K562 (cell line): Measurements from ENCODE around the gene TSPAN13. TPM values are rescaled to one million over a fixed set of nuclear protein-coding genes. Genes with fewer than 3 reads are reported as not detected.

Experiments used
- ATF6 ChIP-seq: sonication (generic); formaldehyde crosslinking; IDR thresholded peaks from 2 replicates; pipeline ENCODE4 v1.4.0; 2020; ENCODE audit warnings: mild to moderate bottlenecking, missing genetic modification reagents
- EHMT2 ChIP-seq: fragments of 450-650 bp; IDR thresholded peaks from 2 replicates; pipeline ENCODE4 v1.6.1; 2018; ENCODE audit warnings: antibody characterized with exemption
- IFI16 ChIP-seq: fragments of 250-450 bp; sonication (Bioruptor Pico); IDR thresholded peaks from 2 replicates; pipeline ENCODE4 v2.1.2; 2022; ENCODE audit warnings: mild to moderate bottlenecking, inconsistent platforms
- KAT2B ChIP-seq: IDR thresholded peaks from one replicate; pipeline ENCODE4 v1.6.1; 2012; ENCODE audit warnings: low read depth, mild to moderate bottlenecking, control low read depth, inconsistent platforms, low read length, moderate library complexity
- MTA3 ChIP-seq: fragments of 450-650 bp; formaldehyde crosslinking; IDR thresholded peaks from 2 replicates; pipeline ENCODE4 v1.6.1; 2017; ENCODE audit warnings: mild to moderate bottlenecking, borderline replicate concordance
- NFE2L1 ChIP-seq: fragments of 450-650 bp; IDR thresholded peaks from 2 replicates; pipeline ENCODE4 v1.6.1; 2016; ENCODE audit warnings: missing genetic modification characterization, low read depth, mild to moderate bottlenecking, missing compliant biosample characterization, moderate library complexity, borderline replicate concordance
- NFXL1 ChIP-seq: fragments of 450-650 bp; formaldehyde crosslinking; IDR thresholded peaks from 2 replicates; pipeline ENCODE4 v1.4.0; 2021; ENCODE audit warnings: mild to moderate bottlenecking
- PML ChIP-seq: IDR thresholded peaks from 2 replicates; pipeline ENCODE4 v1.6.1; 2012; ENCODE audit warnings: low read length, inconsistent platforms
- PURB ChIP-seq: sonication (generic); formaldehyde crosslinking; IDR thresholded peaks from 2 replicates; pipeline ENCODE4 v1.9.0; 2021; ENCODE audit warnings: low read depth, mild to moderate bottlenecking, missing genetic modification reagents
- SMARCB1 ChIP-seq: IDR thresholded peaks from 2 replicates; pipeline ENCODE4 v1.6.1; 2011; ENCODE audit warnings: improper control_type of control experiment, low read depth; ENCODE audit not compliant: insufficient read length
- ZBTB5 ChIP-seq: fragments of 450-650 bp; IDR thresholded peaks from 2 replicates; pipeline ENCODE4 v1.6.1; 2017; ENCODE audit warnings: antibody characterized with exemption
- ZHX1 ChIP-seq: fragments of 150-350 bp; conservative IDR thresholded peaks from 2 replicates; pipeline ENCODE4 v1.6.1; 2014; ENCODE audit warnings: low read length
- polyA plus RNA-seq, 8 experiments: library from polyadenylated mRNA; depleted of rRNA in 4 of 8; stranded (reverse) in 5 of 8; unstranded in 3 of 8; fragments of >200 nt; fragmentation: Nextera tagmentation in 2 of 8; fragmentation: Illumina TruSeq in 1 of 8; extraction: Ambion mirVana in 2 of 8; extraction: Trizol in 1 of 8; gene quantifications; 2 replicates each; pipeline versions ENCODE4 v1.2.1 to v1.2.3, GENCODE V29; 2011 to 2014; ENCODE audit warnings: inconsistent platforms in 1 of 8, missing spikeins in 1 of 8
- total RNA-seq, 7 experiments: library from RNA; depleted of rRNA in 6 of 7; stranded (reverse); fragments of >200 nt in 6 of 7; fragmentation: Illumina TruSeq in 2 of 7; extraction: Trizol in 2 of 7; gene quantifications; 2 replicates each; pipeline versions ENCODE4 v1.2.1 to v1.2.3, GENCODE V29; 2011 to 2021; ENCODE audit warnings: low replicate concordance in 1 of 7
- TF ChIP-seq, protein P1 (sequence below), 2 experiments: fragments of 450-650 bp; IDR thresholded peaks; 2 replicates each; pipeline ENCODE4 v1.6.1; 2016; ENCODE audit warnings: mild to moderate bottlenecking in 2 of 2, borderline replicate concordance in 1 of 2, low read depth in 1 of 2, moderate library complexity in 1 of 2

TSPAN13 gene
- total and polyA plus RNA-seq, 9 of the 15 experiments (the other 6 are each of a cell fraction or from before 2014, with no cell fraction given): 7.8 to 46.3 (median 20.0) TPM

- TF ChIP-seq ZHX1: no peak
- no peak for TF ChIP-seq PURB (CRISPR knock-in tag)
- TF ChIP-seq ATF6 (CRISPR knock-in tag): no peak
- no peak for TF ChIP-seq ZBTB5
- TF ChIP-seq, protein P1, sequence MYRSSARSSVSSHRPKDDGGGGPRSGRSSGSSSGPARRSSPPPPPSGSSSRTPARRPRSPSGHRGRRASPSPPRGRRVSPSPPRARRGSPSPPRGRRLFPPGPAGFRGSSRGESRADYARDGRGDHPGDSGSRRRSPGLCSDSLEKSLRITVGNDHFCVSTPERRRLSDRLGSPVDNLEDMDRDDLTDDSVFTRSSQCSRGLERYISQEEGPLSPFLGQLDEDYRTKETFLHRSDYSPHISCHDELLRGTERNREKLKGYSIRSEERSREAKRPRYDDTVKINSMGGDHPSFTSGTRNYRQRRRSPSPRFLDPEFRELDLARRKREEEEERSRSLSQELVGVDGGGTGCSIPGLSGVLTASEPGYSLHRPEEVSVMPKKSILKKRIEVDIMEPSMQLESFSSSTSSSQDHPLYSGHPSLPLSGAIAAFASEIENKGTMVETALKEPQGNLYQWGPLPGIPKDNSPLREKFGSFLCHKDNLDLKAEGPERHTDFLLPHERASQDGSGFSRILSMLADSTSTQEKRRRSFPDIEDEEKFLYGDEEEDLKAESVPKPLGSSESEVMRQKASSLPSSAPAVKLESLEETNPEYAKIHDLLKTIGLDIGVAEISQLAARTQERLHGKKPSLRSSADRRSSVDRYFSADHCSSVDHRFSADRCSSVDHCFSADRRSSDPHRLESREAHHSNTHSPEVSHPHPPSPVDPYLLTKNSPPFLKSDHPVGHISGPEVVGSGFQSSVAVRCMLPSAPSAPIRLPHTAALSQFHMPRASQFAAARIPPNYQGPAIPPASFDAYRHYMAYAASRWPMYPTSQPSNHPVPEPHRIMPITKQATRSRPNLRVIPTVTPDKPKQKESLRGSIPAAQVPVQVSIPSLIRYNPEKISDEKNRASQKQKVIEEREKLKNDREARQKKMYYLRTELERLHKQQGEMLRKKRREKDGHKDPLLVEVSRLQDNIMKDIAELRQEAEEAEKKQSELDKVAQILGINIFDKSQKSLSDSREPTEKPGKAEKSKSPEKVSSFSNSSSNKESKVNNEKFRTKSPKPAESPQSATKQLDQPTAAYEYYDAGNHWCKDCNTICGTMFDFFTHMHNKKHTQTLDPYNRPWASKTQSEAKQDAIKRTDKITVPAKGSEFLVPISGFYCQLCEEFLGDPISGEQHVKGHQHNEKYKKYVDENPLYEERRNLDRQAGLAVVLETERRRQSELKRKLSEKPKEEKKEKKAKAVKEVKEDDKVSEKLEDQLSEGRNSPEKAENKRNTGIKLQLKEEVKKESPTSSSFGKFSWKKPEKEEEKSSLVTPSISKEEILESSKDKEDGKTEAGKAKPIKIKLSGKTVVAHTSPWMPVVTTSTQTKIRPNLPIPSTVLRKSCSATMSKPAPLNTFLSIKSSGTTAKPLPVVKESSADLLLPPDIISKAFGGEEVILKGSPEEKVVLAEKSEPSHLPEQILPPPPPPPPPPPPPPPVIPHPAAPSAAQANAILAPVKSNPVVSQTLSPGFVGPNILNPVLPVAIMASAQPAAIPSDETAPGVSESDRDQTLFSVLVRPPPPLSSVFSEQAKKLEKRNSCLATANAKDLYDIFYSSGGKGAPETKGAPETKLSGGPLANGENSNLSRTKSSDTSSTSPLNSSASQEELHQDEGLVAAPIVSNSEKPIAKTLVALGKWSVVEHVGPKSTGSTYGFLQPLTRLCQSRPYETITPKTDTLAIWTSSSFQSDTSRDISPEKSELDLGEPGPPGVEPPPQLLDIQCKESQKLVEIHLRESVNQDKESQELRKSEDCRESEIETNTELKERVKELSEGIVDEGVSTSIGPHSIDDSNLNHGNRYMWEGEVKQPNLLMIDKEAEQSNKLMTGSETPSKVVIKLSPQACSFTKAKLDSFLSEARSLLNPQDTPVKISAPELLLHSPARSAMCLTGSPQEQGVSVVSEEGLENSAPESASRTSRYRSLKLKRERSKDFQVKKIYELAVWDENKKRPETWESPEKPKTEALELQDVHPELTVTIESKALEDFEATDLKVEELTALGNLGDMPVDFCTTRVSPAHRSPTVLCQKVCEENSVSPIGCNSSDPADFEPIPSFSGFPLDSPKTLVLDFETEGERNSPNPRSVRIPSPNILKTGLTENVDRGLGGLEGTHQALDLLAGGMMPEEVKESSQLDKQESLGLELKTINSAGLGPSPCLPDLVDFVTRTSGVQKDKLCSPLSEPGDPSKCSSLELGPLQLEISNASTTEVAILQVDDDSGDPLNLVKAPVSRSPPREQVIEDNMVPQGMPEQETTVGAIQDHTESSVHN (IDR thresholded peaks at IDR 0.05; ENCODE audit: borderline replicate concordance in 1 of 2, low read depth in 1 of 2): no peak
- TF ChIP-seq KAT2B: no peak
- no peak for TF ChIP-seq NFE2L1 (tag)
- peak; percentile 61; the same call in 1 of the 2 replicates for TF ChIP-seq MTA3
- peak; percentile 78 for TF ChIP-seq PML
- TF ChIP-seq NFXL1 (CRISPR knock-in tag): no peak
- TF ChIP-seq SMARCB1: no peak
- TF ChIP-seq IFI16: no peak
- no peak for TF ChIP-seq EHMT2
Measured at GRCh38 chr7:16719699-16720098, 33.9 kb upstream of the TSPAN13 start (continued).
